Measurements from ENCODE around the gene GPC5.
"Not testable (repeated sequence)": the region's sequence is repeated elsewhere in the genome, so short reads cannot be mapped to it uniquely, and the experiment has no call there.

The GPC5 gene

DNA sequence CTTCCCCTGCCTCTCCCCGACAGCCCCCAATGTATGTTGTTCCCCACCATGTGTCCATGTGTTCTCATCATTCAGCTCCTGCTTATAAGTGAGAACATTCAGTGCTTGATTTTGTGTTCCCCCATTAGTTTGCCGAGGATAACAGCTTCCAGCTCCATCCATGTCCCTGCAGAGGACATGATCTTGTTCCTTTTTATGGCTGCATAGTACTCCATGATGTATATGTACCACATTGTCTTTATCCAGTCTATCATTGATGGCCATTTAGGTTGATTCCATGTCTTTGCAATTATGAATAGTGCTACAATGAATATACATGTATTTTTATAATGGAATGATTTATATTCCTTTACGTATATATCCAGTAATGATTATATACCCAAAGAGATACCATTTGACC is 399.9 kb downstream of the GPC5 start:
- not testable (repeated sequence) for DNase-seq

DNA sequence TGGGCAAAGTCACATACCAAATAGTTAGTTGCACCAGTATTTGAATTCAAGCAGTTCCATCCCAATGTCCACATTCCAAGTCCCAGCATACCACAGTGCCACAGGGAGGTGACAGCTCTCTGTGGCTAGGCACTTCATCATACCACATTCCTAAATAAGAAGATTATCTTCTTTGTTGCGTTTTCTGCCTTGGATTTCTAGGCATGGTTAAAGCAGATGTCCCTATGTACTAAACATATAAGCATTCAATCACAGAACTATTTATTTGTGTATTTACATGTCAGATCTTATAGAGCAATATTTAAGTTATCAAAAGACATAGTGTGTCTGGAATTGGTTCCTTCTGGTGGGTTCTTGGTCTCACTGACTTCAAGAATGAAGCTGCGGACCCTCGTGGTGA is 403.4 kb downstream of the GPC5 start:
- not testable (repeated sequence) for DNase-seq

- DNase-seq, result no peak
Measured at GRCh38 chr13:91802957-91803356, 404.5 kb downstream of the GPC5 start.

- DNase-seq, result no peak
Measured at GRCh38 chr13:91804724-91805123, 406.3 kb downstream of the GPC5 start.

GRCh38 chr13:91805605-91806004 is 407.2 kb downstream of the GPC5 start:
- DNase-seq, result peak in 1 of 2 experiments; percentile 18

- no peak for DNase-seq
Measured at GRCh38 chr13:91809161-91809560, 410.7 kb downstream of the GPC5 start.

DNA sequence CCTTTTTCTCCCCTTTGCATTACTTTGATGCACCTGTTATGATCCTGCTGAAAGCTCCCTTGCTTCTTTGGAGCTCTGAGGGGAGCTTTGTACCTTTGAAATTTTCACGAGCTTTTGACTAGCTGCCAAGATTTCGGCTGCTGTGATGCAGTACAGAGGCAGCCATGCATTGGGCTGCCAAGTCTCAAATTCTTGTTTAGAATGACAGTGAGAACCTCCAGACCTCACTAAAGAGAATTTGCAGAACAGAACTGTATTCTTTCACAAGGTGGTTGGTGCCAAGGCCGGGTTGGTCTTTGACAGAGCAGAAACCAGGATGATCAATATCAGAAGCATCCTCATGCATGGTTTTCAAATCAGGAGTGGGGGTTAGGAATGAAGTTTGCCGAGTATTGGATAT is 414.8 kb downstream of the GPC5 start:
- no peak for DNase-seq

GRCh38 chr13:91816263-91816807 is 417.9 kb downstream of the GPC5 start:
- no peak for DNase-seq

GRCh38 chr13:91817250-91817649 is 418.8 kb downstream of the GPC5 start:
- peak in 1 of 2 experiments; percentile 64 for DNase-seq

DNA sequence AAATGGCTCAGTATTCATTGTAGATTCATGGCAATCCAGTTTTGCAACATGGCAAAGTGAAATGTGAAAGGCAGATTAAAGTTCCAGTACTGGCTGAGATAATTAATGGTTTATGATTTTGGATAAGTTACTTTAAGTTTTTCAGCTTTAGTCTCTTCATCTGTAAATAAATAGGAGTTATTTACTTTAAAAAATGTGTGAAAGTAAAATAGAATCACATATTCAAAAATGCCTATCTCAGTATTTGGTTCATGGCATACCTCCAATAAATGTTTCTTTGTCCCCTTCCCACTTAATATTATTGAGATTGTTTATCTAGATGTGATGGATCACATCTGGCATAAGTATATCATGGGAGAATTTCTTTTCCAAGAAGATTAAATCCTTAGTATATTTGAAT is 426.0 kb downstream of the GPC5 start:
- no peak for DNase-seq

DNA sequence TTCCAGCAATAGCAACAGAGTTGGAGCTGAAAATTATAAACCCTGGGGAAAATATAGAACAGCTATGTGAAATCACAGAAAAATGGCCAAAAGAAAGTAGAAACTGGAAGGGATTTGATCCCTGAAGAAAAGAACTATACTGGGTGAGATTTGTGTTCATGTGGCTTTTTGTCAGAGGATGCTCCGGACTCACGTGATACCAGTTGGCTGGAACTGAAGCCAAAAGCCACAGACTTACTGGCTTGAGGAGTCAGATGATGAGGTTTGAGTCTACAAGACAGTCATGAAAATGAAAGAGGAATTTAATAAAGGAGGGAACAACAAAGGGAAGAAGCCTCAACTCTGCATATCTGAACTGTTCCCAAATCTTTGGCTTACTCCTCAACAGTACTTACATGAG is 427.1 kb downstream of the GPC5 start:
- DNase-seq, result no peak

GRCh38 chr13:91836553-91836952 is 438.1 kb downstream of the GPC5 start:
- no peak for DNase-seq

DNA sequence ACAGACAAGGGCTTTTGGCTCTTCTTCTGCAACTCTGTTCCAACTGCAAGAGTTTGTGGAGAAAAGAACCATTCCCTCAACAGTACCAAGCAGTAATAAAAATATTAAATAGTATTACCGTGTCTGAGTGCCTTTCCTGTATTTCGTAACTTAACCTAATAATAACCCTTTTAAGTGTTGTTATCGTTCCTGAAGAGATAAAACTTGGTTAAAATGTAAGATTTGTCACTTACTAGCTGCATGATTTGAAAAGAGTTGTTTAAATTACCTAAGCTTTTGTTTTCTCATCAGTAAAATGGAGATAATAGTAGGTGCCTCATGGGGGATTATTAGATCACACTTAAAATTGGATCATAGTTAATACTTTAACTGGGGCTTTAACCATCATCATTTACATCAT is 447.2 kb downstream of the GPC5 start:
- no peak for DNase-seq

DNA sequence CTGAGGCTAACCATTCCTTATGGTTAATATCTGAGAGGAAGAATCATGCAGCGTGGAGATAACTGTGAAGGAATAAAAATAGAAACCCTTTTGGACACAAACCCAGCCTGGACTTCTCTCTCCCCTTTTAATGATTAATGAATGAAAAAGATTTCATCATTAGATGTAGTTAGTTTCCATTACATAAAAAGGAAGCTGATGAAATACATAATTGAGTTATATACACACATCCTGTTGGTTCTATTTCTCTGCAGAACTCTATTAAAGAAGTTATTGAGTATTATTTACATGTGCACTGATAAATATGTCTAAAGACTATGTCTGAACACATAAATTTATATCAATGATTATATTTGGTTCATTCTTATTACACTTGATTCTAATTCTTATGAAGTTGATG is 465.3 kb downstream of the GPC5 start:
- no peak for DNase-seq

GRCh38 chr13:91868351-91868750 is 469.9 kb downstream of the GPC5 start:
- no peak for DNase-seq

GRCh38 chr13:91878491-91878890 is 480.1 kb downstream of the GPC5 start:
- no peak for DNase-seq

DNA sequence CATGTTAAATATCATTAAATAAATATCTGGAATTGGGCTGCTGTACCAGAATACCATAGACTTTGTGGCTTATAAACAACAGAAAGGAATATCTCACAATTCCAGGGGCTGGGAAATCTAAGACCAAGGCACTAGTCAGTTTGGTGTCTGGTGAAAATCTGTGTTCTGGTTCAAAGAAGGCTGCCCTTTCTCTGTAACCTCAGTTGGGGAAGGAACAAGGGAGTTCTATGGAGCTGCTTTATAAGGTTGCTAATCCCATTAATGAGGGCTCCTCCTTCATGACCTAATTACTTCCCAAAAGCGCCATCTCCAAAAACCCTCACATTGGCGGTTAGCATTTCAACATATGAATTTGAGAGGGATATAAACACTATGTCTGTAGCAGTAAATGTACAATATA is 480.9 kb downstream of the GPC5 start:
- DNase-seq, result no peak

DNA sequence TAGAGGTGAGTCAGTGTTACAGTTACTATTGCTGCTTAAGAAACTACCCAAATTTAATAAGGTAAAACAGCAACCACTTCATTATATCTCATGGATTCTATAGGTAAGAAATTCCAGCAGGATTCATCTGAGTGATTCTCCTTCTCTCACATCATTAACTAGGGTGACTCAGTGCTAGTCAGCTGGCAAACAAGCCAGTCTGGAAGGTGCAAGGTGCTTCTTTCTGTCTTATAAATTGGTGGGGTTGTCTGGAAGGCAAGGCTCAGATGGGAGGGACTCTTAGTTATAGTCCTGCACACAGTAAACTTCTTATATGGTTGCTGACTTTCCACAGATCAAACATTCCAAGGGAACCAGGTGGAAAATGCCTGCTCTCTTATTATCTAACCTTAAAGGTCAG is 484.5 kb downstream of the GPC5 start:
- no peak for DNase-seq

- DNase-seq, result no peak
Measured at GRCh38 chr13:91889641-91890040, 491.2 kb downstream of the GPC5 start.

DNA sequence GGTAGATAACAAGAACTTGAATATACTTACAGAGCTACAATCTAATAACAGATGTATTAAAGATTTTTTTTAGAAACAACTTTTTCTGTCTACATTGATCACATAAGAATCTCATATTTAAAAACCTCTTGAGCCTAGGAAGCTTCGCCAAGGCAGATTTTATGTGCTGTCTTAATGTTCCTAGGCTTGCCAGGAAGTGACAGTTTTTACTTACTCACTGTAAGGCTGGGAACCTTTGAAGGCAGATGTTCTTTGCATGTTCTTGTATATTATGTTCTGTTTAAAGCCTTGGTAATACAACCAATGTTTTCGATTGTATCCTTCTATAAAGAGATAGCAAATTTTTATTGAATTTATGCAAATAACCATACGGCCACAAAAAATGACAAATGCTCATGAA is 492.7 kb downstream of the GPC5 start:
- DNase-seq, result no peak

GRCh38 chr13:91893040-91893439 is 494.6 kb downstream of the GPC5 start:
- DNase-seq, result no peak

GRCh38 chr13:91894316-91894715 is 495.9 kb downstream of the GPC5 start:
- no peak for DNase-seq

DNA sequence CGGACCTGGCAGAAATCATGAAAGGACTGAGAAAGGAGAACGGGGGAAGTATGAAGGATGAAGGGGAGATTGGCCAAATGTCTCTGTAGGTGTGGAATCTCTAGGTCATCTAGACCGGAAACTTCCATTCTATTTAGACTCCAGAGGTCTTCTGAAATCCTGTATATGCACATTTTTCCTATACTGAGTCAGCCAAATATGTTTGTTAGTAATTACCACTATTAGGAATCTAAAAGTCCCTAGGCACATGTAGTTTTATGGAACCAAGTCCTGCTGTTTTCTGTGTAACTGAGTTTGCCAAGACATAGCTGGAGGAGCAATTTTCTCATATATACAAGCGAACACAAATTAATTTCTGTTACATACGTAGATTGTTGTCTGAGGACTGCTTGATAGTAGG is 498.1 kb downstream of the GPC5 start:
- DNase-seq, result no peak

GRCh38 chr13:91898986-91899385 is 500.6 kb downstream of the GPC5 start:
- DNase-seq, result not testable (repeated sequence)

GRCh38 chr13:91902291-91902690 is 503.9 kb downstream of the GPC5 start:
- DNase-seq, result no peak

- no peak for DNase-seq
Measured at GRCh38 chr13:91904005-91904404, 505.6 kb downstream of the GPC5 start.

All from NCI-H526 (cell line).